IPS DF 4.7 (cell line): ENCODE measurements around the gene OR56A3.
"Not testable (repeated sequence)": the region's sequence is repeated elsewhere in the genome, so short reads cannot be mapped to it uniquely, and the experiment has no call there.

Experiments
- DNase-seq: peaks from one replicate; pipeline ENCODE4 v3.0.0-alpha.2; 2013; ENCODE audit warnings: low spot score; ENCODE audit errors: extremely low read depth

Gene OR56A3, protein sequence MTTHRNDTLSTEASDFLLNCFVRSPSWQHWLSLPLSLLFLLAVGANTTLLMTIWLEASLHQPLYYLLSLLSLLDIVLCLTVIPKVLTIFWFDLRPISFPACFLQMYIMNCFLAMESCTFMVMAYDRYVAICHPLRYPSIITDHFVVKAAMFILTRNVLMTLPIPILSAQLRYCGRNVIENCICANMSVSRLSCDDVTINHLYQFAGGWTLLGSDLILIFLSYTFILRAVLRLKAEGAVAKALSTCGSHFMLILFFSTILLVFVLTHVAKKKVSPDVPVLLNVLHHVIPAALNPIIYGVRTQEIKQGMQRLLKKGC

DNA sequence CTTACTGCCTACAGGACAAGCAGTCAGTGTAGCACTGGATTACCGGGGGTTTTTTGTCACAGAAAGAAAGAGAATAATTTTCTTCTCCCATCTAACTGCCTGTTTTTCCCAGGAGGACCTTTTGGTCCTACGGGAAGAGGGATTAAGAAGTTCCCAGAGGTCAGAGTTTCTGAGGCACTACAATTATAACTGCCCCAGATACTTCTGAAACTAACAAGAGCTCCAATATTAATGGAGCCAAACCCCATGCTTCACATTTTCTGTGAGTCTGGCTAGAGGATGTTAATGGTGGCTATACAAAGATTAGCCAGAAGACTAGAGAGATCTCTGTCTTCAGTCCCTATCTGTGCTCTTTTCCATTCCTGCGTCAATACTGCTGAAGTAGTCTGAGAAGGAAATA is at the start of gene OR56A3:
Gene OR56A3, plus strand, starts transcription at position 301 of the 400 bp plus-strand sequence. CDS start 5,096 bp downstream, outside the sequence.
- no peak for DNase-seq

DNA sequence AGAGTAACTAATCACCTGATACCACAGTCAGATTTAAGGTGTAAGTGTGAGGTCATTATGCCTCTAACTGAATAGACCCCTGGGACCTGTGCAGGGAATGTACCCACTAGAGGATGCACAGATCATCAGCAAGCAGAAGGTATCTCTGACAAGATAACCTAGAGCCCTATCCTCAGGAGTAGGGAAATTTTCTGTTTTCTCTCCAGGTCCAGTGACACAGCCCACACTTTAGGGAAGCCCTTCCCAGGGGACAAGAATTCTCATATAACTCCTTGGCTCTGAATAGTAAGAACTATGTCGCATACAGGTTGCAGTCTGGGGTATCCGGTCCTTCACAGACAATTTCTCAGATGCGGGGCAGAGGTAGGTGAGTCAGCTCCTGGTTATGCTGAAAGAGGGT is 49.1 kb upstream of the OR56A3 start, which contains the start of gene OR52E5:
Gene OR52E5, plus strand, starts transcription at position 301 of the 400 bp plus-strand sequence. CDS start 7,569 bp downstream, outside the sequence.
- DNase-seq, result no peak

- DNase-seq, result no peak
Observed at GRCh38 chr11:5899534-5899933, 42.5 kb upstream of the OR56A3 start.

DNA sequence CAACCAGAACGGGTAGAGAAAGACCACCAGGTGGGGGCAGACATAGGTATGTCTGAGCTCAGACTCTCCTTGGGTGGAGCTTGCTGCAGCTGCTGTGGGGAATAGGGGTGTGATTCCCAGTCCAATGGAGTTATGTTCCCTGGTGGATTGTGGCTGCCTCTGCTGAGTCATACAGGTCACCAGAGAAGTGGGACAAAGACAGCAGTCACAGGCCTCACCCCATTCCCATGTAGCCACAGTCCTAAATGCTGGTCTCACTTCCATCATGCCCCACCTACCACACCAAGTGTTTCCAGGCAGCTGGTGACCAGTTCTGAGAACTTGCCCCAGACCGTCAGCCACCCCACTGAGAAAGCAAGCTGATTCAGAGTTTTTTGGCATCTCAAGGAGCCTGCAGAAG is 31.5 kb upstream of the OR56A3 start:
- DNase-seq, result no peak

- no peak for DNase-seq
Observed at GRCh38 chr11:5922749-5923426, 19.2 kb upstream of the OR56A3 start.

DNA sequence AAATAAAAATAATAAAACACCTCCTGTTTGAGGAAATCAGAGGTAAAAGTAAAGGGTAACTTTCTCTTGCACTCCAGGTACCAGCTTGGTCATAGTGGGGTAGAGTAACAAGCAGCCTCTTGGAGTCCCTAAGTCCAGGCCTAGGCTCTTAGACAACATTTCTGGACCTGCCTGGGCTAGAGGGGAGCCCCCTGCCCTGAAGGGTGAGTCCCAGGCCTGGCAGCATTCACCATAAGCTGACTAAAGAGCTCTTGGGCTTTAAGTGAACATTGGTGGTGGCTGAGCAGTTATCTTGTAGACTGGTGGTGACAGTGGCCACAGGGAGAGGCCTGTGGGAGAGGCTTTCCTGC is 18.6 kb upstream of the OR56A3 start:
- DNase-seq, result no peak

- no peak for DNase-seq
Observed at GRCh38 chr11:5923794-5924193, 18.3 kb upstream of the OR56A3 start.

DNA sequence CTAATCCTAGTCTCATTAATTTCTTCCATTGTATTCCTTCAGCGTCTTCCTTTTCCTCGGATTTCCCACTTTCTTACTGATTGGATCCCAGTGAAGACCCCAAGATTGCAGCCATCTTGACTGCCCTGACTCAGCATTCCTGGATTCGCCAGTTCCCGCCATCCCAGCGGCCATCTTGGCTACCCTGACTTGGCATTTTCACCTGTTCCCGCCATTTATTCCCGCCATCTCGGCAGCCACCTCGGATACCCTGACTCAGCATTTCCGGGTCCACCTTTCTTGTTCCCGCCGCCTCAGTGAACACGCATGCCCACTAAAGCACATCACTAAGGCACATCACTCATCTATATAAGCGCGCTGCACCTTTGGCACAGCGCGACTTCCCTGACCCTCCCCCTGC is 13.8 kb upstream of the OR56A3 start:
- DNase-seq, result no peak

- no peak for DNase-seq
Observed at GRCh38 chr11:5928811-5929210, 13.2 kb upstream of the OR56A3 start.

DNA sequence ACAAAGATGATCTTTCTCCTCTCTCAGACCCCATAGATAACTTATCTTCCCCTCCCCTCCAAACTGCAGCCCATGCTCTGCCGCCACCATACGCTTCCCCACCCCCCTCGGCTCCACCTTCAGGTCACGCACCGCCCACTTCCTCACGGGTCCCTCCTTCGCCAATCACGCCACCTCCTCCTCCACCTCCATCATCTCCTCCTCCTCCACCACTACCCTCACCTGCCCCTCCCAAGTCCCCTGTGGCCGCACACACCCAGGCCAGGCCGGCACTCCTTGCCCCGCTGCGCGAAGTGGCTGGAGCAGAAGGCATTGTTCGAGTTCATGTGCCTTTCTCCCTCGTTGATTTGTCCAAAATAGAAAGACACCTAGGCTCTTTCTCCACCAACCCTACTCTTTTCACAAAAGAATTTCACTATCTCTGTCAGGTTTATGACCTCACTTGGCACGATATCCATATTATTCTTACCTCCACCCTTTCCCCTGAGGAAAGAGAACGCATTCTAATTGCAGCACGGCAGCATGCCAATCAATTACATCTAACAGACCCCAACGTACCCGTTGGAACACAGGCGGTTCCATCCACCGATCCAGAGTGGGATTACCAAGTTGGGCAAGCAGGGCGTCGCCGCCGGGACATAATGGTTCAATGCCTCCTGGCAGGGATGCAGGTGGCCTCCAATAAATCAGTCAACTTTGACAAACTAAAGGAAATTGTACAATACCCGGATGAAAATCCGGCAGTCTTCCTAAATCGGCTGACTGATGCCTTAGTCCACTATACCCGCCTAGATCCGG is 12.3 kb upstream of the OR56A3 start:
- no peak for DNase-seq

- no peak for DNase-seq
Observed at GRCh38 chr11:5930614-5931013, 11.4 kb upstream of the OR56A3 start.

GRCh38 chr11:5931061-5931460 is 11.0 kb upstream of the OR56A3 start:
- DNase-seq, result no peak

DNA sequence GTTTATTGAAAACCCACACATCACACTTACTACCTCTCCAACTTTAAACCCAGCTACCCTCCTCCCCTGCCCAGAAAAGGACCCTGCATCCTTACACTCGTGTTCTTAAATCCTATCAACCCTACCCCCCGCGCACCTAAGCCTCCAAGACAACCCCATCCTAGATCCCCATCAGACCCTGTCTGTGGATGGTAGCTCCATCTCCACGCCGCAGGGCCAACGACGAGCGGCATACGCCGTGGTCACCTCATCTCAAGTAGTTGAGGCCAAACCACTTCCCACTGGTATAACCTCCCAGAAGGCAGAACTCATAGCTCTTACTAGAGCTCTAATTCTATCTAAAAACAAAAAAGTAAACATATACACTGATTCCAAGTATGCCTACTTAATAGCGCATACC is 9.4 kb upstream of the OR56A3 start:
- no peak for DNase-seq

DNA sequence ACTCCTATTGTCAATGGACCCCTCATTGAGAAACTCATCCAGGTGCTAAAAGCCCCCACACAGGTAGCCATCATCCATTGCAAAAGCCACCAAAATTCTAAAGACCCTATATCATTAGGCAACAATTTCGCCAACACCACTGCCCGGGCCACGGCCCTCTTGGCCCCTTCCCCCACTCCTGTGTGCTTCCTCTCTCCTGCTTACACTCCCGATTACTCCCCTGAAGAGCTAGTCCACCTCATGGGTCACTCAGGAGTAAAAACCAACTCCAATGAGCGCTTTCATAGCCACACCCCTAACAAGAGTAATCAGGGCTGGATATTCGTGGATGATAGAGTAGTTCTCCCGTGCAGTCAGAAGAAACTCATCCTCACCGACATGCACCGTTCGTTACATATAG is 8.9 kb upstream of the OR56A3 start:
- DNase-seq, result no peak

DNA sequence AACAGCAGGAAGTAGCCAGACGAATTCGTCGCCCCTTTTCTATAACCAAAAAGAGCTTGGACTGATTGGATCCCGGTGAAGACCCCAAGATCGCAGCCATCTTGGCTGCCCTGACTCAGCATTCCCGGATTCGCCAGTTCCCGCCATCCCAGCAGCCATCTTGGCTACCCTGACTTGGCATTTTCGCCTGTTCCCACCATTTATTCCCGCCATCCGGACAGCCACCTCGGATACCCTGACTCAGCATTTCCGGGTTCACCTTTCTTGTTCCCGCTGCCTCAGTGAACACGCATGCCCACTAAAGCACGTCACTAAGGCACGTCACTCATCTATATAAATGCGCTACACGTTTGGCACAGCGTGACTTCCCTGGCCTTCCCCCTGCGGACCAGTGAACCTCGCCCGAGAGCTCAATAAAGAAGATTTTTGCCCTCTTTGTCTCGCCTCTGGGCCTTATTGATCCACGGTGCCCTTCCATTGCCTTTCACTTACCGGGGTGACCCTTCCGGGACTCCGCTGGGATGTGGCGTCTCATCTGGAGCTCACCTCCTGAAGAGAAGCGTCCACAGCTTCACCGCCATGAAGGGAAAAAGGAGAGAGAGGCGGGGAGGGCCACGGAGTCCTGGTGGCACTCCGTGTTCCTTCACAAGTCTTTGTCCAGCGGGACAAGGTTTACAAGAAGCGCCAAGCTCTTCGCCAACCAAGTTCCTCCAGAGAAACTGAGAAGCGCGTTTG is 4.0 kb upstream of the OR56A3 start:
- no peak for DNase-seq

GRCh38 chr11:5938603-5938965 is 3.5 kb upstream of the OR56A3 start:
- no peak for DNase-seq

DNA sequence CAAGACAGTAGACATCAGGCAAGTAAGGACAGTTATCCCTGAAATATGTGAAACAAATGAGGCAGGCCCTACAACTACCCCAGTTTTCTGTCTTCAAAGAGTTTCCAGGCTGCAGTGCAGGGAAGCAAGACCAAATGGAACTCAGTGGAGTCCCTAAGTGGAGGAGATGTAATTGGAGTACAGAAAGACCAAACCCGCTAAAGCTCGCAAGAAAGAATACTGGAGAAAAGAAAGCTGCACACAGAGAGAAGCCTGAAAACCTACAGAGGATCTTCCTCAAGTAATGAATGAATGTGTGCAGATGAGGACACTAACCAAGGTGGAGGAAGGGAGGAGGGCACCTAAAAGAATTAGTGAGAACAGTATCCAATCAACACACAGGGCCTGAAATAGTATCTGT is 1.3 kb upstream of the OR56A3 start:
- no peak for DNase-seq

- no peak for DNase-seq
Observed at GRCh38 chr11:5955586-5955985, 13.5 kb downstream of the OR56A3 start.

DNA sequence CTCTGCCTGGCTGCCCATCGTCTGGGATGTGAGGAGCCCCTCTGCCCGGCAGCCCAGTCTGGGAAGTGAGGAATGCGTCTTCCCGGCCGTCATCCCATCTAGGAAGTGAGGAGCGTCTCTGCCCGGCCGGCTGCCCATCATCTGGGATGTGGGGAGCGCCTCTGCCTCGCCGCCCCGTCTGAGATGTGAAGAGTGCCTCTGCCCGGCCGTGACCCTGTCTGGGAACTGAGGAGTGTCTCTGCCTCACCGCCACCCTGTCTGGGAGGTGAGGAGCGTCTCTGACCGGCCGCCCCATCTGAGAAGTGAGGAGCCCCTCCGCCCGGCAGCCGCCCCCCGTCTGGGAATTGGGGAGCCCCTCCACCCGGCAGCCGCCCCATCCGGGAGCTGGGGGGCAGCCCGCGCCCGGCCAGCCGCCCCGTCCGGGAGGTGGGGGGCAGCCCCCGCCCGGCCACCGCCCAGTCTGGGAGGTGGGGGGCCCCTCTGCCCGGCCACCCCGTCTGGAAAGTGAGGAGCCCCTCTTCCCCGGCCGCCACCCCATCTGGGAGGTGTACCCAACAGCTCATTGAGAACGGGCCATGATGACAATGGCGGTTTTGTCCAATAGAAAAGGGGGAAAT is 18.8 kb downstream of the OR56A3 start:
- not testable (repeated sequence) for DNase-seq

- DNase-seq, result no peak
Observed at GRCh38 chr11:5966958-5967357, 24.9 kb downstream of the OR56A3 start.

DNA sequence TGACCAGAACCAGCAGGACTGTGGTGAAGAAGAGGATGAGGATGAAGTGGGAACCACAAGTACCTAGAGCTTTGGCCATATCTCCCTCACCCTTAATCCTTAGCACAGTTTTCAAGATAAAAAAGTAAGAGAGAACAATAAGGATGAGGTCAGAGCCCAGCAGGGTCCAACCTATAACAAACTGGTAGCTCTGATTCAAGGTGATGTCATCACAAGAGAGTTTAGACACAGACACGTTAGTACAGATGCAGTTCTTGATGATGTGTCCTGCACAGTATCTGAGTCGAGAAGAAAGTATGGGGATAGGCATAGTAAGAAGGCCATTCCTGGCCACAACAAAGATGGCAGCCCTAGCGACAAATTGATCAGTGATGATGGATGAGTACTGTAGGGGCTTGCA is 25.7 kb downstream of the OR56A3 start:
- DNase-seq, result no peak
